AG09309 (cell line): ENCODE measurements around the gene TYR.

Source experiments
- DNase-seq: peaks from one replicate; pipeline ENCODE4 v3.0.0-alpha.2; 2010; ENCODE audit warnings: low read depth
- H3K4me3 ChIP-seq: 2 replicates; pipeline ENCODE4 v1.5.1; 2011; ENCODE audit warnings: mild to moderate bottlenecking, low read depth, low read length, moderate library complexity; ENCODE audit not compliant: control insufficient read depth
- TF ChIP-seq, protein P1 (sequence below): IDR thresholded peaks from 2 replicates; pipeline ENCODE4 v1.5.1; 2011; ENCODE audit warnings: mild to moderate bottlenecking, low read depth, low read length, inconsistent platforms; ENCODE audit not compliant: insufficient read depth, control insufficient read depth; ENCODE audit errors: missing control alignments

The TYR gene

DNA sequence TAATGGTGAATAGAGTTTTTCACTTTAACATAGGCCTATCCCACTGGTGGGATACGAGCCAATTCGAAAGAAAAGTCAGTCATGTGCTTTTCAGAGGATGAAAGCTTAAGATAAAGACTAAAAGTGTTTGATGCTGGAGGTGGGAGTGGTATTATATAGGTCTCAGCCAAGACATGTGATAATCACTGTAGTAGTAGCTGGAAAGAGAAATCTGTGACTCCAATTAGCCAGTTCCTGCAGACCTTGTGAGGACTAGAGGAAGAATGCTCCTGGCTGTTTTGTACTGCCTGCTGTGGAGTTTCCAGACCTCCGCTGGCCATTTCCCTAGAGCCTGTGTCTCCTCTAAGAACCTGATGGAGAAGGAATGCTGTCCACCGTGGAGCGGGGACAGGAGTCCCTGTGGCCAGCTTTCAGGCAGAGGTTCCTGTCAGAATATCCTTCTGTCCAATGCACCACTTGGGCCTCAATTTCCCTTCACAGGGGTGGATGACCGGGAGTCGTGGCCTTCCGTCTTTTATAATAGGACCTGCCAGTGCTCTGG is at the start of gene TYR:
TYR (plus strand) TSS at position 185 of the 541 bp plus-strand sequence; CDS start at position 264, 79 bp downstream.
- TF ChIP-seq, protein P1, sequence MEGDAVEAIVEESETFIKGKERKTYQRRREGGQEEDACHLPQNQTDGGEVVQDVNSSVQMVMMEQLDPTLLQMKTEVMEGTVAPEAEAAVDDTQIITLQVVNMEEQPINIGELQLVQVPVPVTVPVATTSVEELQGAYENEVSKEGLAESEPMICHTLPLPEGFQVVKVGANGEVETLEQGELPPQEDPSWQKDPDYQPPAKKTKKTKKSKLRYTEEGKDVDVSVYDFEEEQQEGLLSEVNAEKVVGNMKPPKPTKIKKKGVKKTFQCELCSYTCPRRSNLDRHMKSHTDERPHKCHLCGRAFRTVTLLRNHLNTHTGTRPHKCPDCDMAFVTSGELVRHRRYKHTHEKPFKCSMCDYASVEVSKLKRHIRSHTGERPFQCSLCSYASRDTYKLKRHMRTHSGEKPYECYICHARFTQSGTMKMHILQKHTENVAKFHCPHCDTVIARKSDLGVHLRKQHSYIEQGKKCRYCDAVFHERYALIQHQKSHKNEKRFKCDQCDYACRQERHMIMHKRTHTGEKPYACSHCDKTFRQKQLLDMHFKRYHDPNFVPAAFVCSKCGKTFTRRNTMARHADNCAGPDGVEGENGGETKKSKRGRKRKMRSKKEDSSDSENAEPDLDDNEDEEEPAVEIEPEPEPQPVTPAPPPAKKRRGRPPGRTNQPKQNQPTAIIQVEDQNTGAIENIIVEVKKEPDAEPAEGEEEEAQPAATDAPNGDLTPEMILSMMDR, result no peak
- DNase-seq, result no peak
- H3K4me3 ChIP-seq, result no peak within 1 kb of the TSS

DNA sequence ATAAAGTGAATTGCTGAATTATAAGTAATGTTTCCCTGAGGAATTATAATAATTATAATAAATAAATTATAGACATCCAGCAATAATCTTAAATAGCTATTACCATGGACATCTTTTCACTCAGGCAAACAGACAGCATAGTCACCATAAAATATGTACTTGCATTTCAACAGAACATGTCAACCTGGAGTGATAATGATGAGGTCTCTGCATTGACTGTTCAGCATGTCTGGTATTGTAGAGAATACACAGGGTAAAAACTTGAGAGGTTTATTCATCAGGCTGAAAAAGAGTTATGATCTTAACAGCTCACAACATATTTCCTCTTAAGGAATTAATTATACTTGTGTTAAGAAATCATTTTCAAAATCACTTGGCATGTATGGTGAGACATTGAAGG is 41.1 kb upstream of the TYR start:
- no peak for DNase-seq
- no peak overlapping the region for H3K4me3 ChIP-seq
- TF ChIP-seq, protein P1, result no peak

DNA sequence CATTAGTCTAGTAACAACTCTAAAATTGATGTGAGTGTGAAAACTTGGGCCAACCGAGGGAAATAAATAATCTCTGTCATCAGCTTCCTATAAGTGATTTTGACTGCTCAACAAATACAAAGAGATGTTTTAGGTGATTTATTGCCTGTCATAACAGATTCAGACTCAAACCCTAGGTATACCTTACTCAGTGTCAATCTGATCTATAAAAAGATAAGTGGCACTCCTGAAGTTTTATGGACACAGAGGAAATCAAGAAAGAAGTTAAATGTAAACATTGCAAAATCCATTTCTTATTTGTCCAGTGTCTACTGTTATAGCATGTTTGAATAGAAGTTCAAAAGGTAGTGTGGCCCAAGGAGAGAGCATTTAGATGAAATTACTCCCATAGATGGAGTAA is 30.4 kb upstream of the TYR start:
- no peak overlapping the region for H3K4me3 ChIP-seq
- TF ChIP-seq, protein P1, result no peak
- DNase-seq, result no peak

DNA sequence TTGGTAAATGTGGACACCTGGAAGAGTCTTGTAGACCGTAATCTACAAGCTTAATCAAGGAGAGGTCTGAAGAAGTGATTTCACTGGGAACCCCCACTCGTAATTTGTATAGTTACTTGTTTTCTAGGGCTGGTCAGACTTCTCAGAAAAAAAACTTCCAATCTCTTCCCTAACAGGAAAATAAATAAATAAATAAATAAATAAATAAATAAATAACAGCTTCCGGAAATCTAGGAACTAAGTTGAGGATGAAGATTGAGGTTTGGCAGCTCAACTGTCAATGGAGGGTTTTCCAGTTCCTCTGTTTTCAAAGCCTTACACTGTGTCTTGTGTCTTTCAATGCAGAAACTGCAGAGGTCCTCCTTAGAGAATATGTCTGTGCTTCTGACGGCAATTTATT is 17.7 kb upstream of the TYR start:
- no peak overlapping the region for H3K4me3 ChIP-seq
- DNase-seq, result no peak
- TF ChIP-seq, protein P1, result no peak

DNA sequence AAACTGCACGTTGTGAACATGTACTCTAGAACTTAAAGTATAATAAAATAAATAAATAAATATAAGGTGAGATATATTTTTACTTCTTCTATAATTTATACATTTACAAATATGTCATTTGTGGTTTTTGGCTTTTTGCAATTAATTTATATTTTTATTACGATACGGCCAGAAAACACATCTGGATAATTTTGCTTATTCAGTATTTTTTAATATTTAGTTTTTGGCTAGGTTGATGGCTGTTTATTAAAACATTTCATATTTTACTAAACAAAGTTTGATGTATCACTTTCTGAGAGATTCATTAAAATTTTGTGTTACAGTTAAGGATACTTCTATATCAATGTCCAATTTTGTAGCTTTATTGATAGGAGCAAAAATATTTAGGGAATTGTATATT is 15.7 kb upstream of the TYR start:
- TF ChIP-seq, protein P1, result no peak
- DNase-seq, result no peak

DNA sequence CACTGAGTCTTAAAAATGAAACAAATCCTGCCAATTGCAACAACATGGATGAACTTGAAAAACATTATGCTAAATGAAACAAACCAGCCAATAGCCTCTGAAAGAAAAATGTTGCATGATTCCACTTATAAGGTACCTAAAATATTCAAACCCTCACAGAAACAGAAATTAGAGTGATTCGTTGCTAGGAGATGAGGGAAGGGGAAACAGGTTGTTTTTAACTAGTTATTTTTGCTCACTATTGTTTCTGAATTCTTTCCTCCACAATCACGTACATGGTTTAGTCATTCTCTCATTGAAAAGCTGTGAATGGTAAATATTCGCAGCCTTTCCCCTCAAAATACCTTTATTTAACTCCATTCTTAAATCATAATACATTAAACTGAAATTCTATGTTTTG is 14.0 kb upstream of the TYR start:
- no peak overlapping the region for H3K4me3 ChIP-seq
- TF ChIP-seq, protein P1, result no peak
- DNase-seq, result no peak

More for the DNA sequence above, 15.7 kb upstream of the TYR start:
- no peak overlapping the region for H3K4me3 ChIP-seq

DNA sequence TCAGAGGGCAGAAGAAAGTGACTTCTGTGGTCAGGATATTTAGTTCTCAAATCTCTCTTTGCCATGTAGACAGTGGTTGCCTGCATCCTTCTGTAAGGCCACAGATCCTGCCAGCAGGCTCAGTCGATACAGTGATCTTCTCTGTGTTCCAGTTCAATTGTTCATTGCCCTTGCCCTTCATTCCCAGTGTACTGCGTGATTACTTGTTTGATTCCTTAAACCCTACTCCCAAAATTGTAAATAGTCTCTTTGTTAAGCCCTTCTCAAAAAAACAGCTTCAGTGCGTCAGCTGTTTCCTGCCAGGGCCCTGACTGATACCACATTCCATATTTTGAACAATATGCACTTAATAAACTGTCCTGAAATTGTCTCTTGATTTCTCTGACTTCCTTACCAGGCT is 9.3 kb upstream of the TYR start:
- DNase-seq, result no peak
- TF ChIP-seq, protein P1, result no peak
- H3K4me3 ChIP-seq, result no peak overlapping the region
